ENCODE measurements around the gene NCBP1.

DNA sequence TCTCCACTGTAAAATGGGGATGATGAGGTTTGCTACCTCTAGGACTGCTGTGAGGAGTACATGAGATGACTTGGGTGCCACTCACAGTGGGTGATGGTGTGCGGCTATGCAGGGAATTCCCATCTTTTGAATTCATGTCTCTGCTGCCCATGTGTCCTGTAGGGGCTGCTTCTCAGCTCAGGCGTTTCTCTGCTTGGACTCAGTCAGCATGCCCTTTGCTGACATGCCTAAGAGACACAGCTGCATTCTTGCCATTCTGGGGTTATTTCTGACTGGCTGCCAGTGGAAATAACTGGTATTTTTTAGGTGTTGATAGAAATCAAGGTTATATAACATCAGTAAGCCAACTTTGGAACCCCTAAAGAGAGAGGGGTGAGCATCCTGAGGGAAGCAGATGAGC lies 87.8 kb downstream of the NCBP1 start:
- TF ChIP-seq, protein P1, sequence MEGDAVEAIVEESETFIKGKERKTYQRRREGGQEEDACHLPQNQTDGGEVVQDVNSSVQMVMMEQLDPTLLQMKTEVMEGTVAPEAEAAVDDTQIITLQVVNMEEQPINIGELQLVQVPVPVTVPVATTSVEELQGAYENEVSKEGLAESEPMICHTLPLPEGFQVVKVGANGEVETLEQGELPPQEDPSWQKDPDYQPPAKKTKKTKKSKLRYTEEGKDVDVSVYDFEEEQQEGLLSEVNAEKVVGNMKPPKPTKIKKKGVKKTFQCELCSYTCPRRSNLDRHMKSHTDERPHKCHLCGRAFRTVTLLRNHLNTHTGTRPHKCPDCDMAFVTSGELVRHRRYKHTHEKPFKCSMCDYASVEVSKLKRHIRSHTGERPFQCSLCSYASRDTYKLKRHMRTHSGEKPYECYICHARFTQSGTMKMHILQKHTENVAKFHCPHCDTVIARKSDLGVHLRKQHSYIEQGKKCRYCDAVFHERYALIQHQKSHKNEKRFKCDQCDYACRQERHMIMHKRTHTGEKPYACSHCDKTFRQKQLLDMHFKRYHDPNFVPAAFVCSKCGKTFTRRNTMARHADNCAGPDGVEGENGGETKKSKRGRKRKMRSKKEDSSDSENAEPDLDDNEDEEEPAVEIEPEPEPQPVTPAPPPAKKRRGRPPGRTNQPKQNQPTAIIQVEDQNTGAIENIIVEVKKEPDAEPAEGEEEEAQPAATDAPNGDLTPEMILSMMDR (conservative IDR thresholded peaks at IDR 0.05 in 1 of 2, IDR thresholded peaks at IDR 0.05 in 1 of 2; ENCODE audit: low read depth in 1 of 2, low read length in 2 of 2), result no peak
- no peak for TF ChIP-seq EZH2 (IDR thresholded peaks at IDR 0.05; ENCODE audit: low read length, missing control alignments)
